ENCODE results near the gene TRIM8.
"Not testable (repeated sequence)": the region's sequence is repeated elsewhere in the genome, so short reads cannot be mapped to it uniquely, and the experiment has no call there.

The TRIM8 gene

DNA sequence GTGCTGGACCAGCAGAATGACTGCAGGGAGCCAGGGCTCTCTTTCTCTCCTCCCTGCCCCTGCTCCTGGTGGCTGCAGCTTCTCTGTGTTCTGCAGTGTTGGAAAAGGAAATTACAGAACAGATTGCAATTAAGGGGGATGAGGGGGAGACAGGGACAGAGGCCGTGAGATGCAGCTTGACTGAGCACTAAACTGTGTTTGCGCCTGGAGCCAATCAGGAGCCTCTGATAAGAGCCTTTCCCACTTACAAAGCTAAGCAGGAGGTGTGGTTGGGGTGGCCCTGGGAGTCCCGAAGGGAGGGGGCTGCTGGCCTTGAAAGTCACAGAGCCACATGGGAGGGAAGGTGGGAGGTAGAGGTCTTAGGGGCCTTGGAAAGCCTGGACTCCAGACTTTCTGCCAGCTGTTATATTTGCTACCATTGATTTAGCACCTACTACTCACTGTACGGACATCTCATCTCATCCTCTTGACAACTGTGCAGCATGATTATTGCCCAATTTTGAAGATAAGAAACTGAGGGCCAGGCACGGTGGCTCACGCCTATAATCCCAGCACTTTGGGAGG, 26.7 kb downstream of the TRIM8 start:
- no peak for DNase-seq

DNA sequence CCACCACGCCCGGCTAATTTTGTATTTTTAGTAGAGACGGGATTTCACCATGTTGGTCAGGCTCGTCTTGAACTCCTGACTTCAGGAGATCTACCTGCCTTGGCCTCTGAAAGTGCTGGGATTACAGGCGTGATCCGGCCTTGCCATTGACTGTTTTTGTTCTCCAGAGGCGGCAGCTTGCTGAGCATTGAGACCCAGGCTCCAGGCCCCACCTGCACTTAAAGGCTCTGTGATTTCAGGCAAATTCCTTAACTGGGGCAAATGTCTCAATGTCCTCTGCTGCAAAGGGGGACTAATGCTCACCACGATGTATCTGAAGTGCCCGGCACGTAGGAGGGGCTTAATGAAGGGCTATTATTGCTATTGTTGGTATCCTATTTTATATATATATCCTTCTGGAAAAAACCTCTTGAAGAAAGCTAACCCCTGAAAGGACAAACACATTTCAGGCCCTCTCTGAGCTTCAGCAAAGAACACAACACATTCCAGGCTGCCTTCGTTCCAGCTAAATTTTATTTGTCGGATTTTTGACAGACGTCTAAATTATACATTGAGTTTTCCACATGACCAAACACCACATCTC, 29.0 kb downstream of the TRIM8 start:
- no peak for DNase-seq

DNA sequence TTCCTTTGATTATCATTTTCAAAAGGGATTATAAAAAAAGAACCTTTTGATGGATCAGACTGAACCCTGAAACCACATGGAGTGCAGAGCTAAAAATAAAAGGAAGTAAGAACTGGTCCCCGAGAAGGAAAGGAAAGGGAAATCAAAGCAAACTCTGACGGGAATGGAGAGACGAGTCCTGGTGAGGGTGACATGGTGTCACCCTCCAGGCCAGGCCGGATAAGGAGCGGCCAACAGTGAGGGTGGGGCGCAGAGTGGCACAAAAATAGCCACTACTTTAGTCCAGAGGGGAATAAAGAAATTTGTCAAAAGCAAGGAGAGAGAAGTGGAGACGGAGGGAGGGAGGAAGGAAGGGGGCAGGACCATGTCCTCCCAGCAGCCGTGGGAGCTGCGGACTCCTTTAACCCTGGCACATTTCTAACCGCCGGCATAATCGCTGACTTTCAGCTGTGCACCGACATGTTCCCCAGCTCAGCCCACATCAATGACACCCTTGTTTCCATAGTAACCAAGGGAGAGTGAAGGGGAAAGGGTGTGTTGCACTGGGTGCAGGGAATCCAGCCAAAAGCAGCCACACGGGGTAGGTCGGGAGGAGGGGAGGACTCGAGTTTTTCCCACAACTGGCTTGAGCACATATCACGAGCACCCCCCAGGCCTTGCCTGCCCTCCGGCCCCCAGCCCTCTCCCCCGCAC, 29.7 kb downstream of the TRIM8 start:
- peak; percentile 74 for DNase-seq

DNA sequence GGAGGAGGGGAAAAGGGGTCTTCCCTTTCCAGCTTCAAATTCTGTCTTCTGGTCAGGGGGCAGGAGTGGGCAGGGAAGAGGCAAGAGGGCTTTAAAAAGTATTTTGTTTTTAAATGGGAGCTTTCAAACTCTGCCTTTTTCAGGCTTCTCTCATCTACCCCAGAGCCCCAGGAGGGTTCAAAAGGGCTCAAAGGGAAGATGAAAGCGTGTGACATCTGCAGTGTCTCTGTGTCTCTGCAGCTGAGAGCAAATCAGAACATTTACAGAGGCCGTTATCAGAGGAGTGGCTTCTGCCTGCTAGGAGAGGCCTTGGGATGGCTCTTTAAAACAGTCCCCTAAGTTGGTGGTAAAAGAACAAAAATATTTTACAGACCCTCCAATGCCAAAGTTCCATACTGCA, 30.3 kb downstream of the TRIM8 start:
- DNase-seq, result no peak

DNA sequence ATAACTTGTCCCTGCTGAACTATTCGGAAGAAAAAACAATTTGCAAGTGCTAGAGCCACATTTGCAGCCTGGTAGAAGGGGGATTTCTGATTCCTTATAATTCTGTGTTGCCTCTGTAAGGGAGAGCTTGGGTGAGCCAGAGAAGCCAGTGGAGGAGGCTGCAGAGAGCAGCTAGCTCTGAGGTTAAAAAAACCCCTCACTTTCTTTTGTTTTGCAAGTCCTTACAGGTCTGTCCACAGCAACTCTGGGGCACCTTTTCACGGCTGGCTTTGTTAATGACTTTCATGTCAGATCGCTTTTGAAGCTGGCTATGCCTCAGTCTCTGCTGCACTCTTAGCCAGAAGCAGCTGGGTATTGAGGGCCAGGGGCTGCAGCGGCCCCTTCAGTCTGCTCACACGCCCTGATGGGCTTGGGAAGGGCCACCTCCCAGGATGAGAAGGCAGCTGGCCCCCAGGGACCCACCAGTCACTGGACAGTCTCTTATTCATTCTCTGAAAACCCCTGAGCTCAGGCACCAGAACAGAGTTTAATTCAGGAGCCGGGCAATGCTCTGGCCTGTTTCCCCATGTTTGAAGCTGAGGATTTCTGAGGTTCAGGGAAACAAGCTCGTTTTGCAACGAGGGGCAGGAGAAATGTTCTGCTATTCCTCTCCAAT, 30.9 kb downstream of the TRIM8 start:
- DNase-seq, result no peak

DNA sequence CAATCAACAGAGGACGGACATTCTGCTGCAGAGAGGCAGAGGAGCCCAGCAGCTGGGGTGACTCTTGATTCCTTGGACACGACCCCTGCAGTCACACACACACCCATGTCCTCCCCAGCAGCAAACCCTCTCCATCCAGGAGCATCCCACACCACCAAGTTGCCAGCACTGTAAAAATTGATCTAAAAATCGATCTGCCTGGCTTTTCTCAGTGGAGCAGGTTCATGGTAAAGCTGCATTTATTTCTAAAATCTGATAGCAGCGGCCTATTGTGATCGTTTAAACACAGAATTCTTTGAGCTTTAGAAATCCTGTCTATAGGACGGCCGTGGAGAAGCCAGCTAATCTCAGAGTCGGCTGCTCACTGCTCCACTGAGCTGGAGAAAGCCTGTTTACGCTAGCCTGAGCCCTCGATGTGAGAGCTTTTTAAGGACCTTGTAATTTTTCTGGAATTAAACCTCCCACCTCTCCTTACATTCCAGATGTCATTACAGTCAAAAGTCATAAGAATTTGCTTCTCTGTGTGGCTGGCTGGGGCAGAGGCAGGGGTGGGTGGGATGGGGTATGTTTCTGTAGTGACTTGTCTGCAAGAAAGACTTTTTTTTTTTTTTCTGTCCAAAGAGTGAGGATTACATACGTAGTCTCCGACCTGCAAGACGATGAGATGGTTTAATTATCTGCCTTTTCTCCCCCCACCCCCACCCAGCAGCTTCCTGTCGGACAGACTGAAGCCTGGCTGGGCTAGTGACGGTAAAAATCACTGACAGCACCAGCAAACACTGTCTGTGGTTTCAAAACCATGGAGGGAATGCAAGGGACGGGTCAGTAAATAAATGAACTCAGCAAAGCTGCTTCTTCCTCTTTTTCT, 31.6 kb downstream of the TRIM8 start:
- DNase-seq, result peak; percentile 98

DNA sequence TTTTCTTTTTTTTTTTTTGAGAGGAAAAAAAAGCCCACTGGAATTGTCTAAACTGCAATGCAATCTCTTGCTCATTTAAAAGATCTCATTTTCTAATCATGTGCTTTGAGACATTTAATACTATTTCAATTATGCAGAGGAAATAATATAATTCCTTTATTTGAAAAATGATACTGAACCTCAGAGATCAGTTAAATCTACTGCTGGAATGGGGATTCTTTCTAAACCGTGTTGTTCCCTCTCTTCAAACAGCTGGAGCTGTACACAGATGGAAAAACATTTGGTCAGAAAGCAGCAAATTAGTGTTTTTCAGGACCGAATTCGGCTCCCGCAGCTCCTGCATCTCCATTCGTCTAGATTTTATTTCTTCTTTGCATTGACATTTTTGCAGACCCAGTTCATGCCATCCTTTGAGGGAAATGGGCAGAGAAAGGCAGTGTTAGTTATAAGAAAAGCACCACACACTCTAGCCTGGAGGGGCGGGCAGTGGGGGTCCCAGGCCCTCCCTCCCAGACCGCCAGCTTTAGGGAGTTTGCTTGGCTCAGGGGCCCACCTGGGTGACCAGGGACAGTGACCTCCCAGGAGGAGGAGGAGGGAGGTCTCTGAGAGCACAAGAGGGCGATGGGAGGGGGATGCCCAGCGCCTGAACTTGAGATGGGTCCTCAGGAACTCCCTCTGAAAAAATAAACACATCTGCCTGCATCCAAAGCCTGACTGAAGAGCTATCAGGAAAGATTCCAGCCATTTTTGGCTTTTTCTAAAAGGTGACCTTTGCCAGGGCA, 32.4 kb downstream of the TRIM8 start:
- no peak for DNase-seq

DNA sequence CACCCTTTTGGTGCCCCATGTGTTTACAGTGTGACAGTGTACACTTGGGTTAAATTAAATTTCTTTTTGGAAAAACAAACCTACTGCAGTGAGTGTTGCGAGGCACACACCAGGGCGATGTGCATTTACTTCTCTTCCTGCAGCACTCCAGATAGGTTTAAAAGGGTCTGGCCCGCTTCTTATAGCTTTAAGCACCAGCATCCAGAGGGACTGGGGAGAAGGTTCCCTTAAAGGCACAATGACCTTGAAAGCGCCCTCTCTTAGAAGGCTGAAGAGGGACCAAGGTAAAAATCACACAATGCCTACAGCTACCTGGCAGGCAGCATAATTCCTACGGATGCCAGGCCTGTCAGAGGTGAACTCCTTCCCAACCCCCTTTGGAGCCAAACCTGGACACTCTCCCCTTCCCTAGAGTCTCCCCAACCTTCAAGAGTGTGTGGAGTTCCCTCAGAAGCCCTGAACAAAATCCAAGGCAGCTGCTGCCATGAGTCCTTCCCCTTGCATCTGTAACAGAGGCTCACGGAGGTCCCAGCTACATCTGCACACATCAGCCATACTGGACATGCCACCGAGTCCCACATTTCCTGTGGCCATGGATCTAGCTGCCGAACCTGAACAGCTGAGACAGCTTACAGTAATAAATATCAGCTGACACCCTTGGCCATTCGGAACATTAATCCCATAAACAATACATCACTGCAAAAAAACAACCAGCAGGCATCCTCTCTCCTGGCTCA, 33.2 kb downstream of the TRIM8 start:
- no peak for DNase-seq

DNA sequence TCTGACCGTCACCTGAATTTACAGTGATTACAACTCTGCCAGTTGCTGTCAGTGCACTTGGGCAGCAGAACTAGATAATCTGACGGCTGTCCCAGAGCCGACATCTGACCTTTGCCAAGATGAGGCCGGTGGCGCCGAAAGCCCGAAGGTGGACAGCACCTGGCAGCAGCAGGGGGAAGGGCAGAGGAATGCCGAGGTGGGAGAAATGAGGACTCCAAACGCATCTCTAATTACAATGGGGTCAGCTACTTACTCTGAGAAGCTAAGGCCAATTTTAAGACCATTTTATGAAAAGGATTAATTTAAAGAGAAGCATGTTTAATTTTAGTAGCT, 33.8 kb downstream of the TRIM8 start:
- no peak for DNase-seq

DNA sequence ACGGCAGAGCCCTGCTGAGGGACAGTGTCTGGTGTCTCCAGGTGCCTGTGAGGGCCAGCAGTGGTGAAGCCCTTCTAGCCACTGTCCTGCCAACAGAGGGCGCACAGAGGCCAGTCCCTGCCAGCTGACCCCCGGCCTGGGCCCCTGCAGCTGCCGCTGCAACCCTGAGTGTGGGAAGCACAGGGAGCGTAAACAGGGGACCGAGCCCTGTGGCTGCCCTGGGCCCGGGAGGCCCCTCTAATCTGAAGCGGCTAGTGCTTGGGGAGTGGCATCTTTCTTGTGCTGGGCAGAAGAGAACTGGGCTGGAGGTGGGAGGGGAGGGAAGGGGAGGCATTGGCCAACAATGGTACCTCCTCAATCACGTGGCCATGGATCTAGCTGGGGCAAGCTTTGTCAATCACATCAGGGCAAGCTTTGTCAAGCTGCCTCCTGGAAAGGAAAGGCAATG, 34.6 kb downstream of the TRIM8 start:
- DNase-seq, result peak; percentile 31

DNA sequence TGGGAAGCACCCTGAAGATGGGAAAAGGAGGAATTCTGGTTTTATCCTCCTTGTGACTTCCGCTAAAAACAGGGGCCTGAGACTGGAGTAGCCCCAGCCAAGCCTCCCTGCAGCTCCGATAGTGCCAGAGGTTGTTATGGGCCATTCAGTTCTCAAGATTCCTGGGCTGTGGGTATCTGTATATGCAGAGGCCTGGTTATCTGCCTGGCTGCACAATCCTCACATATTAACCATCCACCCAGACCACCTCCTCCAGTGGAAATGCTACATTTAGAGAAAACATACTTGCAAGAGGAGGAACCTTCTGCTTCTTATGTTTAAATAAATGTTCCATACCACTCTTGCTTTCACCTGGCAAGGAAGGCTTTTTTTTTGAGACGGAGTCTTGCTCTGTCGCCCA, 35.3 kb downstream of the TRIM8 start:
- no peak for DNase-seq

DNA sequence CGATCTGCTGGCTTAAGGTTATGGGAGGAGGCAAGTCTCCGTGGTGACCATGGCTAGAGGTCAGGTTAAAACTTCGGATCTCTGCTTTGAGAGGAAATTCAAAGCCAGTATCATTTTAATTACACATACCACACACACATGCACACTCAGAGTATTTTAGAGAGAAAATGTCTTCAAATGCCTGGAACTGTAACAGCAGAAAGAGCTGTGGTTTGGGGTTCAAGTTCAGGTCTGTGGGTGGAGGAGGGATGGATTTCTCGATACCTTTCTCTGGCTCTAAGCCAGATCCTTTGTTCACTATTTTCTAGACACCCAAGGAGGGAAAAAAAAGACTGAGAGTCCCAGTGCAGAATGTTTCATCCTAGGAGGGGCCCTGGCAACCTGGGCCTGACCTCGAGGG, 37.4 kb downstream of the TRIM8 start:
- DNase-seq, result no peak

DNA sequence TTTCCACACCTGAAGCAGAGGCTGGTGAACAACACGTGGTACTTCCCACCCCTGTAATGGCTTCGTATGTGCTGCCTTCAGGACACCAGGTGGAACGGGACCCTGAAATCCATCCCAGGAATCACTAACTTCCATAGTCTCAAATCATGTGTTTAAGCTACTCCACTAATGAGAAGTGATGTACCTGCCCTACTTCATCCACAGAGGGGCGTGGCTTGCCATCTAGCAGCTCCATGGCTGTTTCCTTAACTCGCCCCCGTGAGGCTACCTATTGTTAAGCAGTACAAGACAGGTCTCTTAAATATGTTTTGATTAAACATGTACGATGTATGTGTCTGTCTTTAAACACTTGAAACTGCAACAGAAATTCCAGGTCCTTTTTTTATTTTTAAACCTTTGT, 38.1 kb downstream of the TRIM8 start:
- DNase-seq, result no peak

DNA sequence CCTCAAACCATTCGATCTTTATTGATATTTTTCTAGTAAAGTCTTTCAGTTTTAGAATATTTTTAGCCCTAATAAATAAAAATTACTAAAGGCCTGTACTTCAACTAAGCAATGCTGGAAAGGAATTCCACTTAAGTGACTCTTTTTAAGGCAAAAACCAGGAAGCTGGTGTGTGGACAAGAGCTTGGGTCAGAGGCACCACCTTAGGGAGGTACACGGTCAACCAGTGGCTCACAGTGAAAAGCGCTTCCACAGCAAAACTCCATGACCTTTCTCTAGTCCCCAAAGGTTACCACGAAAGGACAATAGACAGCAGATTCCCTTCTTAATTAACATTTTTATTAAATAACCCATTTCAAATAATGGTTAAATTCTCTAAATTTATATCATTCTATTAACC, 38.7 kb downstream of the TRIM8 start:
- no peak for DNase-seq

DNA sequence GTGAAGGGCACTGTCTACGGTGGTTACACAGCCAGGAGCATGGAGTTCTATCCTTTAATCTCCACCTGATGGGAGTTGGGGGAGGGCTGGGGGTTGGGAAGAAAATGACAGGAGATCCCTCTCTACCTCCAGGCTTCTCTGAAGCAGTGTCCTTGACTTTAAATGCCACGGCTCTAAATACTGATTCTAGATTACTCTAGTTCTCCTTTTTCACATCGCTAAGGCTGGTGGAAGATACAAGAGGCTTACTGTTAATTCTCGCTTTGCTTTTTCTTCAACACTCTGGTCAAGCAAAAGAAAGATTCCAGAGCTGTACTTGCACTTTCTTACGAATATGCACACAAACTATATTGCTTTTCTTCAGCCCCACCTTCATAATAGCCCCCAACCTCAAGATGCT, 39.5 kb downstream of the TRIM8 start:
- no peak for DNase-seq

DNA sequence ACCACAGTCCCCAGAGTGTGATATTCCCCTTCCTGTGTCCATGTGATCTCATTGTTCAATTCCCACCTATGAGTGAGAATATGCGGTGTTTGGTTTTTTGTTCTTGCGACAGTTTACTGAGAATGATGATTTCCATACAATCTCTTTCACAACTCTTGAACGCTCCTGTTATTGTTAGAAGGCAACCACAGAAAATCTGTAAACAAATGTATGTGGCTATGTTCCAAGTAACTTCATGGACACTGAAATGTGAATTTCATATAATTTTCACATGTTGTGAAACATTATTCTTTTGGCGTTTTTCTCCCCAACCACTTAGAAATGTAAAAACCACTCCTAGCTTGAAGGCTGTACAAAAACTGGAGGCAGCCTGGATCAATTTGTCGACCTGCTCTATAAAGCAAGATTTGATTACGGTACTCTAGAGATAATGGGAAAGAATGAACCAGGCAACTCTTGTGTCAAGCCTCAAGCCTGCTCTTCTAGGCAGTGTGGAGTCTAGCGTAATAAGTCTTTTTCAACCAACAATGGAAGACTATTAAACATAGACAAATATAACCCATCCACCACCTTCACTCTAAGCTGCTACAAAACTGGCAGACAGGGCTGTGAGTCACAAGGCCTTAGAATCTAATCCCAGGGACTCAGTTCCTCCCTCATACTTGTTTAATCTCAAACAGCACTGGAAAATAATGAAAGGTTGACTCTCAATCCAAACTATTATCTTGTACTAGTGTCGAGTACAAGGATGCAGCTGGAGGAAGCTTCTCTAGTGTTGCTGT, 47.2 kb downstream of the TRIM8 start:
- DNase-seq, result no peak

DNA sequence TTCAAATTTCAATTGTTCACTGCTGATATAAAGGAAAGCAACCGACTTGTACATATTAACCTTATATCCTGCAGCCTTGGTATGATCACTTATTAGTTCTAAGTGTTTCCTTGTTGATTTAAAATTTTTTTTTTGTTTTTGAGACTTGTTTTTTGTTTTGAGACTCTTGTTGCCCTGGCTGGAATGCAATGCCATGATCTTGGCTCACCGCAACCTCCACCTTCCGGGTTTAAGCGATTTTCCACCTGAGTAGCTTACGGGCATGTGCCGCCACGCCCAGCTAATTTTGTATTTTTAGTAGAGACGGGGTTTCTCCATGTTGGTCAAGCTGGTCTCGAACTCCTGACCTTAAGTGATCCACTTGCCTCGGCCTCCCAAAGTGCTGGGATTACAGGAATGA, 51.1 kb downstream of the TRIM8 start:
- not testable (repeated sequence) for DNase-seq

DNA sequence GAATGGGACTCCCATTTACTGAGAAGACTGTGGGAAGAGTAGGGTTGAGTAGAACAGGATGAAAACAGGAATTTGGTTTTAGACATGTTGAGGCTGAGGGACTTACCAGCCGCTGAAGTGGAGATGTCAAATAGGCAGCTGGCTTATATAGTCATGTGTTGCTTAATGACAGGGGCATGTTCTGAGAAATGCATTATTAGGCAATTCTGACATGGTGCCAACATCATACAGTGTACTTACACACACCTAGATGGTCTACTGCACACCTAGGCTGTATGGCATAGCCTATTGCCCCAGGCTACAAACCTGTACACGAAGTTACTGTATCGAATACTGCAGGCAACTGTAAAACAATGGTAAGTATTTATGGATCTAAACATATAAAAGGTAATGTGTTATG, 52.5 kb downstream of the TRIM8 start:
- DNase-seq, result no peak

DNA sequence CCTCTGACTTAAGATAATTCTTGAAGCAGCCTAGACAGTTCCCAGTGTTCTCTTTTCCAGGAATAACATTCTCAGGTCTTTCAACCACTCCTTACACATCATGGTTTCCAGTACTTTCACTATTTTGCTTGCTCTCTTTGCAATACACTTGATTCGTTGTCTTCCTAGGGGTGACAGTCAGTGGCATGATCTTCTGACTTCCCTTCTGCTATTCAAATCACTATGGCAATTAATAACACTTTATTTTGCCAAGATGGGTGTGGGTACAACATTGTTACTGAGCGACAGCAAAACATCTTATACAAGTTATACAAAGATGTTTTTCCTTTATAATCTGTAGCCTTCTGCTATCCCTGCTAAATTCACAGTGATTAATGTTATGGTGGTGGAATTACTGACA, 54.6 kb downstream of the TRIM8 start:
- no peak for DNase-seq

DNA sequence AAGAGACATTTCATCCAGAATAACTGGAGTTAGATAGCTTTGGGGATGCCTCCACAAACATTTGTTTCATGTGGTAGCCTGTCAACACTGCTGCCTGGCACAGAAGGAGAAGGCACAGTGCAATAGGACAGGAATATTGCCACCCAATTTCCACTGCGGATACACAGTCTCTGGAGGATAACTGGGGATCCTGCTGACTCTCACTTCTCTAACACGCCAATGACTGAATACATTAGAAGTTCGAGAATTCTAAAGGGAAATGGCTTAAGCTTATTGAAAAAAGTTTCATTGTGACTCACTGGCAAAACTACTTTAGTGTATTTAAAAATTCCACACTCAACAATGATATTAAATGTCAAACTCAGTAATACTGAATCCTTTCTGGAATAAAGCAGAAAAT, 57.0 kb downstream of the TRIM8 start:
- no peak for DNase-seq

DNA sequence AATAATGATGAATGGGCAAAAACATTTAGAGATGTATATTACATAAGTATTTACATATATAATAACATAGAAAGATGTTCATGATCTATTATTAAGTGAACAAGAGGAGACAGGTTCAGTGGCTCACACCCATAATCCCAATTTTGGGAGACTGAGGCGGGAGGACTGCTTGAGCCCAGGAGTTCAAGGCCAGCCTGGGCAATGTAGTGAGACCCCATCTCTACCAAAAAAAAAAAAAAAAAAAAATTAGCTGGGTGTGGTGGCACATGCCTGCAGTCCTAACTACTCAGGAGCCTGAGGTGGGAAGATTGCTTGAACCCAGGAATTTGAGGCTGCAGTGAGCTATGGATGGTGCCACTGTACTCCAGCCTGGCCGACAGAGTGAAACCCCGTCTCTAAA, 57.5 kb downstream of the TRIM8 start:
- no peak for DNase-seq
